Peyer's patch (tissue), 4 donors: Measurements from ENCODE around the gene ZNF774. TPM values are rescaled to one million over a fixed set of nuclear protein-coding genes. Genes with fewer than 3 reads are reported as not detected.

Experiments used
- DNase-seq, 3 donors: peaks; one replicate each; pipeline ENCODE4 v3.0.0-alpha.2; 2017 to 2019
- H3K27ac ChIP-seq, 4 donors: fragments of 200-600 bp; sonication (generic); one replicate each; pipeline ENCODE4 v1.5.1; 2016 to 2019
- H3K27me3 ChIP-seq, 2 donors: fragments of 200-600 bp; sonication (generic); one replicate each; pipeline ENCODE4 v1.5.1; 2019
- H3K36me3 ChIP-seq, 3 donors: fragments of 200-600 bp; sonication (generic); one replicate each; pipeline ENCODE4 v1.5.1; 2016 to 2019
- H3K4me1 ChIP-seq, 4 donors: fragments of 200-600 bp; sonication (generic); one replicate each; pipeline ENCODE4 v1.5.1; 2016 to 2019
- H3K4me3 ChIP-seq, 4 donors: fragments of 200-600 bp; sonication (generic); 1 replicate in 3 of 4; 2 replicates in 1 of 4; pipeline ENCODE4 v1.5.1; 2016 to 2019; ENCODE audit warnings: mild to moderate bottlenecking in 1 of 4
- H3K9me3 ChIP-seq, 4 donors: fragments of 200-600 bp; sonication (generic); one replicate each; pipeline ENCODE4 v1.5.1; 2016 to 2019; ENCODE audit warnings: mild to moderate bottlenecking in 1 of 4
- CTCF ChIP-seq, 6 experiments: fragments of 450-650 bp in 4 of 6; fragments of 200-600 bp in 2 of 6; sonication (generic) in 1 of 6; IDR thresholded peaks; one replicate each; pipeline ENCODE4 v1.5.1; 2017 to 2019; ENCODE audit warnings: antibody characterized with exemption in 6 of 6, mild to moderate bottlenecking in 3 of 6, moderate library complexity in 1 of 6
- POLR2A ChIP-seq, 2 donors: fragments of 450-650 bp; IDR thresholded peaks; one replicate each; pipeline ENCODE4 v1.5.1; 2017; ENCODE audit warnings: antibody characterized with exemption in 2 of 2, mild to moderate bottlenecking in 2 of 2, moderate library complexity in 2 of 2
- total RNA-seq, 4 donors: library from RNA; depleted of rRNA; stranded (reverse); fragments of >200 nt; gene quantifications; one replicate each; pipeline ENCODE4 v1.1.0, GENCODE V29; 2016

ZNF774 gene
- total RNA-seq, 4 donors from 2014 or later, result 4.0 to 11.7 (median 8.7) TPM

GRCh38 chr15:90315278-90315982 lies 36.7 kb upstream of the ZNF774 start:
- H3K27ac ChIP-seq, result peak overlapping the region in 3 of 4 donors; percentile 23 to 38 (median 28)
- H3K27me3 ChIP-seq, result no peaks in the 10 kb centered on the region
- TF ChIP-seq POLR2A (IDR thresholded peaks at IDR 0.05) (no peak), CTCF (IDR thresholded peaks at IDR 0.05) (no peak)
- H3K9me3 ChIP-seq, result no peaks in the 10 kb centered on the region
- H3K4me1 ChIP-seq, result peaks cover 0 to 15% (median 0%) of the 10 kb centered on the region in 4 donors
- H3K4me3 ChIP-seq, result no peak overlapping the region
- H3K36me3 ChIP-seq, result no peaks in the 10 kb centered on the region
- peak in 1 of 3 donors; percentile 70 for DNase-seq

GRCh38 chr15:90316139-90316538 lies 35.9 kb upstream of the ZNF774 start:
- TF ChIP-seq CTCF (IDR thresholded peaks at IDR 0.05) (no peak), POLR2A (IDR thresholded peaks at IDR 0.05) (no peak)
- Histone ChIP-seq H3K4me3 (no peak overlapping the region), H3K36me3 (no peaks in the 10 kb centered on the region), H3K27me3 (no peaks in the 10 kb centered on the region), H3K27ac (peak overlapping the region in 2 of 4 donors; percentile 28 to 38), H3K4me1 (peaks cover 0 to 15% (median 0%) of the 10 kb centered on the region in 4 donors), H3K9me3 (no peaks in the 10 kb centered on the region)
- no peak for DNase-seq

GRCh38 chr15:90318591-90318990 lies 33.5 kb upstream of the ZNF774 start:
- no peaks in the 10 kb centered on the region for H3K27me3 ChIP-seq
- DNase-seq, result no peak
- H3K27ac ChIP-seq, result no peak overlapping the region
- H3K4me3 ChIP-seq, result no peak overlapping the region
- H3K9me3 ChIP-seq, result no peaks in the 10 kb centered on the region
- TF ChIP-seq POLR2A (IDR thresholded peaks at IDR 0.05), result no peak
- TF ChIP-seq CTCF (IDR thresholded peaks at IDR 0.05), result no peak
- H3K4me1 ChIP-seq, result peaks cover 0 to 15% (median 0%) of the 10 kb centered on the region in 4 donors
- H3K36me3 ChIP-seq, result no peaks in the 10 kb centered on the region

- peak; percentile 86 to 99 (median 98) for TF ChIP-seq CTCF (IDR thresholded peaks at IDR 0.05)
- TF ChIP-seq POLR2A (IDR thresholded peaks at IDR 0.05), result no peak
- peak overlapping the region in 1 of 4 donors; percentile 10 for H3K4me3 ChIP-seq
- peak; percentile 58 to 86 (median 77) for DNase-seq
- H3K27me3 ChIP-seq, result no peaks in the 10 kb centered on the region
- no peaks in the 10 kb centered on the region for H3K9me3 ChIP-seq
- no peaks in the 10 kb centered on the region for H3K36me3 ChIP-seq
- peak overlapping the region in 1 of 4 donors; percentile 13 for H3K27ac ChIP-seq
- H3K4me1 ChIP-seq, result peaks cover 0 to 15% (median 0%) of the 10 kb centered on the region in 4 donors
Measured at GRCh38 chr15:90320062-90320884, 31.8 kb upstream of the ZNF774 start.

GRCh38 chr15:90320885-90321278 lies 31.2 kb upstream of the ZNF774 start:
- Histone ChIP-seq H3K4me1 (peaks cover 0 to 13% (median 0%) of the 10 kb centered on the region in 4 donors), H3K27ac (no peak overlapping the region), H3K4me3 (no peak overlapping the region), H3K27me3 (no peaks in the 10 kb centered on the region), H3K36me3 (no peaks in the 10 kb centered on the region), H3K9me3 (no peaks in the 10 kb centered on the region)
- no peak for TF ChIP-seq CTCF (IDR thresholded peaks at IDR 0.05)
- TF ChIP-seq POLR2A (IDR thresholded peaks at IDR 0.05), result no peak
- DNase-seq, result no peak
